Parathyroid adenoma (tissue), 2 donors: ENCODE measurements around the gene ARHGEF11.

Experiments
- H2AFZ ChIP-seq: fragments of 300-600 bp; sonication (generic); one replicate; pipeline ENCODE4 v1.7.0; 2017; ENCODE audit warnings: antibody characterized with exemption, mild to moderate bottlenecking
- H3K27ac ChIP-seq: fragments of 300-600 bp; sonication (generic); one replicate; pipeline ENCODE4 v1.7.0; 2017
- H3K27me3 ChIP-seq: fragments of 300-600 bp; sonication (generic); one replicate; pipeline ENCODE4 v1.7.0; 2017; ENCODE audit warnings: low read length; ENCODE audit not compliant: control insufficient read depth, insufficient read depth
- H3K36me3 ChIP-seq: fragments of 300-600 bp; sonication (generic); one replicate; pipeline ENCODE4 v1.7.0; 2017; ENCODE audit warnings: low read length; ENCODE audit not compliant: control insufficient read depth, insufficient read depth
- H3K4me1 ChIP-seq: fragments of 300-600 bp; sonication (generic); one replicate; pipeline ENCODE4 v1.7.0; 2017; ENCODE audit warnings: control low read depth
- H3K4me2 ChIP-seq: fragments of 300-600 bp; sonication (generic); one replicate; pipeline ENCODE4 v1.7.0; 2017; ENCODE audit warnings: low read length
- H3K4me3 ChIP-seq: fragments of 300-600 bp; sonication (generic); one replicate; pipeline ENCODE4 v1.7.0; 2017; ENCODE audit warnings: low read depth, low read length
- H3K79me2 ChIP-seq: fragments of 300-600 bp; sonication (generic); one replicate; pipeline ENCODE4 v1.7.0; 2017; ENCODE audit warnings: control low read depth
- H3K9ac ChIP-seq: fragments of 300-600 bp; sonication (generic); one replicate; pipeline ENCODE4 v1.7.0; 2017; ENCODE audit warnings: mild to moderate bottlenecking
- H3K9me3 ChIP-seq: fragments of 300-600 bp; sonication (generic); one replicate; pipeline ENCODE4 v1.7.0; 2017; ENCODE audit warnings: low read length; ENCODE audit not compliant: control insufficient read depth
- CTCF ChIP-seq: fragments of 300-600 bp; sonication (generic); IDR thresholded peaks from one replicate; pipeline ENCODE4 v1.7.0; 2017; ENCODE audit warnings: antibody characterized with exemption, mild to moderate bottlenecking
- donor health status: primary hyperparathyroidism.

The ARHGEF11 gene

DNA sequence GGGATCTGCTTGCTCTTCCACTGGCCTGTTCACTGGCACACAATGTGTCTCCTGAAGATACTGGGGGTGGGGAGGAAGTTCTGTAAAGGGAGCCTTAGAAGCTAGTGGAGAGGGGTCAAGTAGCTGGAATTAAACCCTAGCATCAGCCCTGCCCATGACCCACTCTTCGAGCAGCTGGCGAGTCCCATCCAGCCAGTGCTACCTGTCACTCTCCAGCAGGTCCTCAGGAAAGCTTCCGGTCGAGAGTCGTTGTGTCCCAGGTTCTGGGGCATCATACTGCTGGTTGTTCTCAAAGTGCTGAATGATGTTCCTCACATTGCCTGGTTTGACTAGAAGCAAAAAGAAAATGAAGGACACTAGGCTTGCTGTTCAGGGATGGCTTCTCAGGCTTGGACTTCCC is 94.2 kb downstream of the ARHGEF11 start:
- Histone ChIP-seq H3K36me3 (no peaks in the 10 kb centered on the region), H3K27me3 (no peaks in the 10 kb centered on the region)
- no peak for TF ChIP-seq CTCF

GRCh38 chr1:156949127-156949526 is 96.4 kb downstream of the ARHGEF11 start:
- no peak overlapping the region for H3K27ac ChIP-seq
- H3K4me2 ChIP-seq: no peak overlapping the region
- H3K27me3 ChIP-seq: no peaks in the 10 kb centered on the region
- no peak overlapping the region for H3K4me3 ChIP-seq
- H3K79me2 ChIP-seq: no peaks in the 10 kb centered on the region
- no peaks in the 10 kb centered on the region for H3K4me1 ChIP-seq
- H3K9me3 ChIP-seq: no peaks in the 10 kb centered on the region
- H2AFZ ChIP-seq: no peak overlapping the region
- no peak overlapping the region for H3K9ac ChIP-seq
- no peaks in the 10 kb centered on the region for H3K36me3 ChIP-seq
- TF ChIP-seq CTCF: no peak

More for the DNA sequence above, 94.2 kb downstream of the ARHGEF11 start:
- Histone ChIP-seq H3K79me2 (no peaks in the 10 kb centered on the region), H3K27ac (no peak overlapping the region), H3K9me3 (no peaks in the 10 kb centered on the region), H3K4me2 (no peak overlapping the region), H3K4me1 (no peaks in the 10 kb centered on the region), H3K4me3 (no peak overlapping the region), H2AFZ (no peak overlapping the region), H3K9ac (no peak overlapping the region)

- no peaks in the 10 kb centered on the region for H3K36me3 ChIP-seq
Measured at GRCh38 chr1:156948708-156949107, 96.8 kb downstream of the ARHGEF11 start.

GRCh38 chr1:156947818-156948525 is 97.6 kb downstream of the ARHGEF11 start:
- no peak overlapping the region for H3K4me2 ChIP-seq
- no peaks in the 10 kb centered on the region for H3K4me1 ChIP-seq
- H3K4me3 ChIP-seq: no peak overlapping the region
- no peak for TF ChIP-seq CTCF
- H3K27ac ChIP-seq: no peak overlapping the region
- H3K9me3 ChIP-seq: no peaks in the 10 kb centered on the region
- no peaks in the 10 kb centered on the region for H3K36me3 ChIP-seq
- no peak overlapping the region for H3K9ac ChIP-seq
- H2AFZ ChIP-seq: no peak overlapping the region
- H3K79me2 ChIP-seq: no peaks in the 10 kb centered on the region
- H3K27me3 ChIP-seq: no peaks in the 10 kb centered on the region

More at GRCh38 chr1:156948708-156949107, 96.8 kb downstream of the ARHGEF11 start:
- no peak overlapping the region for H3K4me3 ChIP-seq
- no peaks in the 10 kb centered on the region for H3K27me3 ChIP-seq
- no peak overlapping the region for H3K27ac ChIP-seq
- TF ChIP-seq CTCF: no peak
- no peak overlapping the region for H3K4me2 ChIP-seq
- H2AFZ ChIP-seq: no peak overlapping the region
- H3K9ac ChIP-seq: no peak overlapping the region
- no peaks in the 10 kb centered on the region for H3K4me1 ChIP-seq
- H3K79me2 ChIP-seq: no peaks in the 10 kb centered on the region
- no peaks in the 10 kb centered on the region for H3K9me3 ChIP-seq

DNA sequence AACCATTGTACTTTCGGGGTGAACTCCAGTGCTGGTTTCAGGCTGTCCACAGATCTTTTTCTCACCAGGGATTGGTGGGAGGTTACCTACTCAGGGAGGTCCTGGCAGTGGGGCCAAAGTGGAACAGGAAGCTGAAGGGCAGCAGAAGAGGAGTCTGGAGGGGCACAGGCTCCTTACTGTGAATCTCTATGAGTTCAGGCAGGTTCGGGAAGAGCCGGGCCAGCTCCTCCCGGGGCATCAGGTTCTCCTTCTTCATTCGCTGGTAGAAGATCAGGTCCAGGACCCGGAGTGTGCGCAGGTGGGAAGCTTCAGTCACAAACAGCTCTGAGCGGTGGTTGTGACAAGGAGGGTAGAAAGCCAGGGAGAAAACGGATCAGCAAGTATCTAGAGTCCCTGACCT is 98.4 kb downstream of the ARHGEF11 start:
- Histone ChIP-seq H3K9ac (no peak overlapping the region), H3K4me1 (no peaks in the 10 kb centered on the region), H2AFZ (no peak overlapping the region), H3K4me3 (no peak overlapping the region), H3K9me3 (no peaks in the 10 kb centered on the region), H3K4me2 (no peak overlapping the region), H3K79me2 (no peaks in the 10 kb centered on the region), H3K27me3 (no peaks in the 10 kb centered on the region), H3K27ac (no peak overlapping the region), H3K36me3 (no peaks in the 10 kb centered on the region)
- no peak for TF ChIP-seq CTCF
